CD4-positive, alpha-beta T cell treated with Interleukin-12 subunit alpha and Interleukin-12 subunit beta, for 1 hour (primary cell): ENCODE measurements around the gene MED27.

Experiments used
- DNase-seq: peaks from one replicate; pipeline ENCODE4 v3.0.0-alpha.2; 2020

Gene MED27

GRCh38 chr9:132041798-132042197, 37.9 kb downstream of the MED27 start:
- no peak for DNase-seq

GRCh38 chr9:132040808-132041207, 38.9 kb downstream of the MED27 start:
- no peak for DNase-seq

GRCh38 chr9:132040246-132040645, 39.4 kb downstream of the MED27 start:
- no peak for DNase-seq

GRCh38 chr9:132039284-132039683, 40.4 kb downstream of the MED27 start:
- DNase-seq, result no peak

- DNase-seq, result no peak
Observed at GRCh38 chr9:132037458-132037857, 42.2 kb downstream of the MED27 start.

- DNase-seq, result no peak
Observed at GRCh38 chr9:132036521-132036920, 43.1 kb downstream of the MED27 start.

GRCh38 chr9:132035679-132036078, 44.0 kb downstream of the MED27 start:
- DNase-seq, result no peak

GRCh38 chr9:132032238-132032950, 47.3 kb downstream of the MED27 start:
- DNase-seq, result no peak

- DNase-seq, result no peak
Observed at GRCh38 chr9:132031467-132032237, 48.0 kb downstream of the MED27 start.

GRCh38 chr9:132030626-132031325, 48.9 kb downstream of the MED27 start:
- DNase-seq, result no peak

GRCh38 chr9:132027752-132028663, 51.7 kb downstream of the MED27 start:
- no peak for DNase-seq

GRCh38 chr9:132026932-132027585, 52.6 kb downstream of the MED27 start:
- no peak for DNase-seq

- no peak for DNase-seq
Observed at GRCh38 chr9:132025766-132026165, 53.9 kb downstream of the MED27 start.

GRCh38 chr9:132024589-132024988, 55.1 kb downstream of the MED27 start:
- DNase-seq, result no peak

GRCh38 chr9:132023419-132024180, 56.1 kb downstream of the MED27 start:
- DNase-seq, result no peak

GRCh38 chr9:132020820-132021510, 58.7 kb downstream of the MED27 start:
- no peak for DNase-seq

- DNase-seq, result no peak
Observed at GRCh38 chr9:132020272-132020671, 59.4 kb downstream of the MED27 start.

- DNase-seq, result no peak
Observed at GRCh38 chr9:132019702-132020101, 60.0 kb downstream of the MED27 start.

GRCh38 chr9:132018957-132019405, 60.7 kb downstream of the MED27 start:
- no peak for DNase-seq

GRCh38 chr9:132016456-132016855, 63.2 kb downstream of the MED27 start:
- no peak for DNase-seq

- DNase-seq, result no peak
Observed at GRCh38 chr9:132015866-132016265, 63.8 kb downstream of the MED27 start.
